Measurements from ENCODE around the gene SNX11.

SNX11 gene

GRCh38 chr17:48161127-48161905 lies 53.8 kb downstream of the SNX11 start:
- no peak for DNase-seq (ENCODE audit: low read depth in 3 of 3)

DNA sequence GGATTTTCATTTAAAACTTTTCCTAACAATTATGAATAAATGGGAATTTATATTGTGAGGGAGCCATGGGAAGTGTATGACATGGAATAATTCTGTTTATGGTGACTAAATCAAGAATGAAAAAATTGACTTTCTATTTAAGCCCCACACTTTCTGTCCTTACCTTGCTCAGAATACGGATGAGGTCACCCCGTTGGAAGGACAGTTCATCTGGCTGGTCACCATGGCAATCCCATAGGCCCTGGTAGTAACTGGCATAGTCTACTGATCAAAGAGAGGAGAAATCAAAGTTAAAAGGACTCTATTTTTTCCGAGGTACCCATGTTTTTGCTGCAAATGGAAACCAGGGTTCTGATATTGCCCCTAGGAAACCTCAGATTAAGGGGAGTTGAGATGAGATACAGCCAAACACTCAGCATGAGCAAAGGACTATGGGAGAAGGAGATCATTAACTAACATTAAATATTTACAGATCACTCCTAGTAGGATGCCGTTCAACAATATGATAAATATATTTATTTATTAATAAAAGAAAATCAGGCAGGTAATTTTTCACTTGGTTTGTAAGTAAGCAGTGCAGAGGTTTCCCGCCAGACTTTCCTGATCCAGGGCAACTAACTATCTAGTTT lies 54.9 kb downstream of the SNX11 start:
- DNase-seq (ENCODE audit: low read depth in 3 of 3) = no peak

DNA sequence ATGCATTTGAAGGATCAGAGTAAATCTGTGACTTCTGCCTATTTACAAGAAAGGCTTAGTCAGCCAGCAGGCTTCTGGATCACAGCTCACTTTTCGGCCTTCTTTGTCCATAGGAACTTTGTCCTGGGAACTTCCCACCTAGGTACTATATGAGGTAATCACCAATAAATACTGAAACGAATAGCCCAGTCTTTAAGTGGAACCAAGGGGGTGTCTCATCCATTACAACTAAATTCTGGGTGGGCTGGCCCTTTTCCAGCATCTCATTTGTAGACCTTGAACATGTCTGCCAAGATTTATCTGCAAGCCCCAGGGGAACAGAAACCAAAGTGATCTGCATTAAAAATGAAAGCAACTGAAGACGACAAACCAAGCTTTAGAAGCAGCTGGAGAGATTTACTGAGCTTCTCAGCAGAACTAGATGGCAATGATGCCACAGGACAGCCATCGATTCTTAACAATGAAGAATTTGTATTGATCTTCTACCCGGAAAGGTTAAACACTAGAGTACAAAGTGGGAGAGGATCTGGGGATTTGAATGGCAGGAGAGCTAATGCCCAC lies 55.5 kb downstream of the SNX11 start:
- no peak for DNase-seq (ENCODE audit: low read depth in 3 of 3)

GRCh38 chr17:48163809-48164208 lies 56.2 kb downstream of the SNX11 start:
- DNase-seq (ENCODE audit: low read depth in 3 of 3) = no peak

GRCh38 chr17:48169926-48170325 lies 62.4 kb downstream of the SNX11 start:
- DNase-seq (ENCODE audit: low read depth in 3 of 3) = no peak
